ENCODE measurements around the gene S100A7.

Gene S100A7

DNA sequence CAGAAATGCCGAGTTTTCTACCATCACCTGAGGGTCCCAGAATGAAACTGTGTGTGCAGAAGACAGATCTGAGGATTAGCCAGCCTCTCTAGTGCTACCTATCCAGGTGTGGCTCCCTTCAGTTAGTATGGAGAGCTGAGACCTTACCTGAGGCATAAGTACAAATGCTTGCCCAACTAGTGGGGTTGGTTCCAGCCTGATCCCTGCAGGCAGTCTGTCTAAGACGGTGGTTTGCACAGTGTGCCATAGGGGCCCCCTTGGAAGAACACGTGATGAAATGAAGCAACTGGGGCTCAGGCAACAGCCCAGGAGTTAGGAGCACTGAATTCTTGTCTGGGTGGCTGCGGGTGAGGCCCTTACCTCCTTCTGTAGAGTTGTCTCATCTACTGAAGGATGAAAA lies 28.5 kb downstream of the S100A7 start:
- Histone ChIP-seq H3K27me3 (no peaks in the 10 kb centered on the region), H3K4me2 (no peak overlapping the region), H4K20me1 (no peaks in the 10 kb centered on the region), H3K36me3 (no peaks in the 10 kb centered on the region), H3K9me3 (no peaks in the 10 kb centered on the region), H3K27ac (no peak overlapping the region), H3K4me1 (peaks cover 8% of the 10 kb centered on the region), H3K4me3 (no peak overlapping the region), H3K9ac (no peak overlapping the region)
- TF ChIP-seq Cebpa-rat (IDR thresholded peaks at IDR 0.05): no peak

- no peak overlapping the region for H3K4me3 ChIP-seq
- TF ChIP-seq Cebpa-rat (IDR thresholded peaks at IDR 0.05): no peak
- H3K9ac ChIP-seq: no peak overlapping the region
- no peaks in the 10 kb centered on the region for H3K9me3 ChIP-seq
- H3K4me2 ChIP-seq: no peak overlapping the region
- no peaks in the 10 kb centered on the region for H3K36me3 ChIP-seq
- no peaks in the 10 kb centered on the region for H4K20me1 ChIP-seq
- no peak overlapping the region for H3K27ac ChIP-seq
- no peaks in the 10 kb centered on the region for H3K27me3 ChIP-seq
- peaks cover 3% of the 10 kb centered on the region for H3K4me1 ChIP-seq
Measured at GRCh38 chr1:153431427-153431826, 29.0 kb downstream of the S100A7 start.

- no peak overlapping the region for H3K9ac ChIP-seq
- no peak for TF ChIP-seq Cebpa-rat (IDR thresholded peaks at IDR 0.05)
- H3K27me3 ChIP-seq: no peaks in the 10 kb centered on the region
- no peaks in the 10 kb centered on the region for H3K9me3 ChIP-seq
- H3K27ac ChIP-seq: no peak overlapping the region
- no peaks in the 10 kb centered on the region for H3K36me3 ChIP-seq
- H3K4me2 ChIP-seq: no peak overlapping the region
- no peaks in the 10 kb centered on the region for H4K20me1 ChIP-seq
- no peak overlapping the region for H3K4me3 ChIP-seq
- no peaks in the 10 kb centered on the region for H3K4me1 ChIP-seq
Measured at GRCh38 chr1:153431002-153431401, 29.4 kb downstream of the S100A7 start.

DNA sequence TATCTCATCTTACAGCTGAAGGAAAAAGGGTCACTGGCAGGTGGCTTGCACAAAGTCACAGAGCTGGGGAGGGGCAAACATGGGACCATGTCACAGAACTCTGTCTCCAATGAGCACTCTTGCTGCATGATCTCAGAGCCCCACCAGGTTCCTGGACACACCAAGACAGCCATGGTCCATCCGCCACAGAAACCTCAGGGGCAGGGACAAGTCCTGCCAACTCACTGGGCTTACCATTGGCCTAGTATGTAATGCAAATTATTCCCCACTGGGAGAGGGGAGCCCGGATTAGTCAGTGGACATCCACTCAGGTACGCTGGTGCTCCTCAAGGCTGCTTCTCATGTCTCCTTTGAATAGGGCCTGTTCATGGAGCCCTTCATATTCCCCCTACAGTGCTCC lies 29.9 kb downstream of the S100A7 start:
- Histone ChIP-seq H3K4me1 (no peaks in the 10 kb centered on the region), H3K36me3 (no peaks in the 10 kb centered on the region), H3K9ac (no peak overlapping the region), H3K4me2 (no peak overlapping the region), H3K27ac (no peak overlapping the region), H4K20me1 (no peaks in the 10 kb centered on the region), H3K27me3 (no peaks in the 10 kb centered on the region), H3K4me3 (no peak overlapping the region), H3K9me3 (no peaks in the 10 kb centered on the region)
- no peak for TF ChIP-seq Cebpa-rat (IDR thresholded peaks at IDR 0.05)

DNA sequence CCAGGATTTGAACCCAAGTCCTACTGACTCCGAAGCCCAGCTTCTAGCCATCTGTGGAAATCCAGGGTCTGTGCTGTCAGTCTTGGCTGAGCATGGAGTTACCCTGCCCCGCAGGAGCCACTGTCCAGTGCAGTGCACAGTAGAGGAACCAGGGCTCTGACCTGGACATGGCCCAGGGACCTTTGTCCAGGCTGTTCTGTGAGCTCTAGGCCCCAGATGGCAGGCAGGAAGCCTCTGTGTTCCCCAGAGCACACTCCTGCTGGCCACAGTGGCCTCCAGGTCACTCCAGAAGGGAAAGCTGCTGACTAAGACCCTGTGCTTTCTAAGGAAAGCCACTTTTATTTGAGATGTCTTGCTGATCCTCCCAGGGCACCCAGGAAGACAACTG lies 30.3 kb downstream of the S100A7 start:
- Histone ChIP-seq H3K9me3 (no peaks in the 10 kb centered on the region), H3K4me1 (no peaks in the 10 kb centered on the region), H3K4me2 (no peak overlapping the region), H4K20me1 (no peaks in the 10 kb centered on the region), H3K27ac (no peak overlapping the region), H3K27me3 (no peaks in the 10 kb centered on the region), H3K4me3 (no peak overlapping the region), H3K36me3 (no peaks in the 10 kb centered on the region), H3K9ac (no peak overlapping the region)
- TF ChIP-seq Cebpa-rat (IDR thresholded peaks at IDR 0.05): no peak

GRCh38 chr1:153429266-153430165 lies 30.9 kb downstream of the S100A7 start:
- H3K4me3 ChIP-seq: no peak overlapping the region
- H3K9me3 ChIP-seq: no peaks in the 10 kb centered on the region
- no peak overlapping the region for H3K27ac ChIP-seq
- H3K4me2 ChIP-seq: no peak overlapping the region
- H4K20me1 ChIP-seq: no peaks in the 10 kb centered on the region
- no peak overlapping the region for H3K9ac ChIP-seq
- H3K27me3 ChIP-seq: no peaks in the 10 kb centered on the region
- H3K4me1 ChIP-seq: no peaks in the 10 kb centered on the region
- H3K36me3 ChIP-seq: no peaks in the 10 kb centered on the region
- TF ChIP-seq Cebpa-rat (IDR thresholded peaks at IDR 0.05): no peak

DNA sequence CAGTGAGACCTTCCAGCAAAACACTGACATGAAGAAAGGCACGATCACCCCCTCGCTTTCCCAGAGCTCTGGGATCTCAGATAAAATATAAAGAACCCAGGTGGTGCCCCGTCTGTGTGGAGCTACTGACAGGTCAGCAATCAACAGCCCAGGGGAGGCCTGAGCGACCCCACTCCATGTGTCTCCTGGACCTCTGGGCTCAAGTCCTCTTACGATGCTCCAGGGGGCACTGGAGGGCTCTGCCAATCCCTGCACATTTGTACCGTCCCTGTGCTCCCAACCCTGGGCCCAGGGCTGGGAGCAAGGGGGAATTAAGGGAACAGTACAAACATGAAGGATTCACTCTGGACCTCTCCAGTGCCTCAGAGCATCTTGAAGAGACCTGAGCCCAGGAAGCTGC lies 31.7 kb downstream of the S100A7 start:
- Histone ChIP-seq H3K27ac (no peak overlapping the region), H3K4me3 (no peak overlapping the region), H3K4me2 (no peak overlapping the region), H3K27me3 (no peaks in the 10 kb centered on the region), H3K36me3 (no peaks in the 10 kb centered on the region), H4K20me1 (no peaks in the 10 kb centered on the region), H3K4me1 (no peaks in the 10 kb centered on the region), H3K9me3 (no peaks in the 10 kb centered on the region), H3K9ac (no peak overlapping the region)
- no peak for TF ChIP-seq Cebpa-rat (IDR thresholded peaks at IDR 0.05)

GRCh38 chr1:153428073-153428638 lies 32.3 kb downstream of the S100A7 start:
- Histone ChIP-seq H3K4me3 (no peak overlapping the region), H3K27ac (no peak overlapping the region), H4K20me1 (no peaks in the 10 kb centered on the region), H3K9ac (no peak overlapping the region), H3K9me3 (no peaks in the 10 kb centered on the region), H3K36me3 (no peaks in the 10 kb centered on the region), H3K4me1 (no peaks in the 10 kb centered on the region), H3K27me3 (no peaks in the 10 kb centered on the region), H3K4me2 (no peak overlapping the region)
- TF ChIP-seq Cebpa-rat (IDR thresholded peaks at IDR 0.05): no peak

DNA sequence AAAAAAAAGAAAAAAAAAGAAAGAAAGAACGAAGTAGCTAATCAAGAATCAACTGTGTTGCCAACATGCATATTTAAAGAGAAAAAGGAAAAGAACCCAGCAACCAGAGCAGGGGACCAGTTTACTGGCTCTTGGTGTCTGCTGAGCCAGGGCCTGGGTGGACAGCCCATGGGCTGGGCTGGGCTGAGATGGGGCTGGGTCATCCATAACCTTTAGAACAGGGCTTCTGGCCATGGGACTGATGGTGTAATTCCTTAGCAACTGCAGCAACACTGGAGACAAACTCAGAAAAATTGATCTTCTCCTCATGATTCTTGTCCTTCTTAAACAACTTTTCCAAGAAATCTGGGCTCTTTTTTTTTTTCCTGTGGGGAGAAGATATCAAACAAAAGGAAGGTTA lies 33.6 kb downstream of the S100A7 start:
- no peaks in the 10 kb centered on the region for H3K4me1 ChIP-seq
- no peak overlapping the region for H3K9ac ChIP-seq
- no peak overlapping the region for H3K4me3 ChIP-seq
- no peaks in the 10 kb centered on the region for H3K9me3 ChIP-seq
- TF ChIP-seq Cebpa-rat (IDR thresholded peaks at IDR 0.05): no peak
- H4K20me1 ChIP-seq: peaks cover under 1% of the 10 kb centered on the region; the same call in 1 of the 2 replicates
- no peak overlapping the region for H3K4me2 ChIP-seq
- no peaks in the 10 kb centered on the region for H3K36me3 ChIP-seq
- H3K27ac ChIP-seq: no peak overlapping the region
- H3K27me3 ChIP-seq: no peaks in the 10 kb centered on the region

GRCh38 chr1:153422450-153423068 lies 37.9 kb downstream of the S100A7 start:
- no peaks in the 10 kb centered on the region for H3K4me1 ChIP-seq
- no peak overlapping the region for H3K4me3 ChIP-seq
- H3K4me2 ChIP-seq: no peak overlapping the region
- H3K27ac ChIP-seq: no peak overlapping the region
- no peaks in the 10 kb centered on the region for H3K36me3 ChIP-seq
- TF ChIP-seq Cebpa-rat (IDR thresholded peaks at IDR 0.05): no peak
- H3K9me3 ChIP-seq: no peaks in the 10 kb centered on the region
- H3K27me3 ChIP-seq: no peaks in the 10 kb centered on the region
- peaks cover 12% of the 10 kb centered on the region; the same call in 1 of the 2 replicates for H4K20me1 ChIP-seq
- no peak overlapping the region for H3K9ac ChIP-seq
